CD4-positive, alpha-beta T cell (primary cell): Measurements from ENCODE around the gene IRF3. TPM values are rescaled to one million over a fixed set of nuclear protein-coding genes. Genes with fewer than 3 reads are reported as not detected.

Experiments
- ATAC-seq: fragments of 200-7000 bp; cut with Tn5 transposase; one replicate; pipeline ENCODE4 v1.10.0; 2022; ENCODE audit warnings: mild to moderate bottlenecking; ENCODE audit not compliant: poor library complexity
- CTCF ChIA-PET: fragments of 350-600 bp; sonication (Branson Sonifier 250); formaldehyde crosslinking; loops from one replicate; lab custom pipeline; 2021; ENCODE audit warnings: antibody characterized with exemption, inconsistent platforms; lab: Charles Lee
- POLR2A ChIA-PET: fragments of 350-600 bp; sonication (Branson Sonifier 250); formaldehyde crosslinking; loops from one replicate; lab custom pipeline; 2021; ENCODE audit warnings: antibody characterized with exemption, inconsistent platforms; lab: Charles Lee
- DNase-seq, 14 experiments: peaks; one replicate each; pipeline ENCODE4 v3.0.0-alpha.2; 2013 to 2020; ENCODE audit warnings: mixed read lengths in 2 of 14
- H3K27ac ChIP-seq, 2 donors: one replicate each; pipeline versions ENCODE4 v1.5.1 to v1.7.0; 2013; ENCODE audit warnings: low read length in 2 of 2, low read depth in 1 of 2, mild to moderate bottlenecking in 1 of 2
- H3K27me3 ChIP-seq, 2 experiments: 1 replicate in 1 of 2; 2 replicates in 1 of 2; pipeline versions ENCODE4 v1.6.1 to v1.7.0; 2013; ENCODE audit warnings: low read length in 2 of 2, control low read depth in 1 of 2, mild to moderate bottlenecking in 1 of 2, moderate library complexity in 1 of 2; ENCODE audit not compliant: insufficient read depth in 2 of 2, control insufficient read depth in 1 of 2
- H3K36me3 ChIP-seq: one replicate; pipeline ENCODE4 v1.6.1; 2013; ENCODE audit warnings: low read length, control low read depth; ENCODE audit not compliant: insufficient read depth
- H3K4me1 ChIP-seq: one replicate; pipeline ENCODE4 v1.6.1; 2013; ENCODE audit warnings: low read length, control low read depth; ENCODE audit not compliant: insufficient read depth
- H3K4me3 ChIP-seq: one replicate; pipeline ENCODE4 v1.5.1; 2013; ENCODE audit warnings: mild to moderate bottlenecking, low read length, moderate library complexity
- H3K9me3 ChIP-seq, 2 experiments: 1 replicate in 1 of 2; 2 replicates in 1 of 2; pipeline versions ENCODE4 v1.6.1 to v1.7.0; 2013; ENCODE audit warnings: low read length in 2 of 2, mild to moderate bottlenecking in 2 of 2, control low read depth in 1 of 2, moderate library complexity in 1 of 2; ENCODE audit not compliant: control insufficient read depth in 1 of 2, insufficient read depth in 1 of 2
- H3K27ac Mint-ChIP-seq: one replicate; pipeline ENCODE4 v1.8.0; 2020; ENCODE audit warnings: mixed read lengths
- H3K27me3 Mint-ChIP-seq: one replicate; pipeline ENCODE4 v1.8.0; 2021; ENCODE audit warnings: mixed read lengths
- H3K36me3 Mint-ChIP-seq: one replicate; pipeline ENCODE4 v1.8.0; 2021; ENCODE audit warnings: low read depth, mixed read lengths
- H3K4me1 Mint-ChIP-seq: one replicate; pipeline ENCODE4 v1.8.0; 2021; ENCODE audit warnings: low read depth, mixed read lengths
- H3K4me3 Mint-ChIP-seq: one replicate; pipeline ENCODE4 v1.8.0; 2020; ENCODE audit warnings: mild to moderate bottlenecking, mixed read lengths
- H3K9me3 Mint-ChIP-seq: one replicate; pipeline ENCODE4 v1.8.0; 2020; ENCODE audit warnings: mixed read lengths
- CTCF ChIP-seq: fragments of 200-600 bp; IDR thresholded peaks from one replicate; pipeline ENCODE4 v1.8.0; 2022; ENCODE audit warnings: antibody characterized with exemption, mild to moderate bottlenecking
- intact Hi-C, 2 experiments: fragments of 100-400 bp; cut with DNase I in 1 of 2; cut with micrococcal nuclease in 1 of 2; formaldehyde crosslinking; loops; one replicate each; pipeline versions ENCODE4 v1.15.1 to v1.9.0; 2023 to 2025; cut with DNase I, micrococcal nuclease
- total RNA-seq, 174 experiments: library from RNA in 2 of 174; stranded (reverse) in 2 of 174; gene quantifications; one replicate each; pipeline ENCODE4 v1.2.3 and lab custom pipeline; 2021 to 2026

IRF3 gene
- total RNA-seq, 2 experiments from 2014 or later = 109 to 119 TPM

DNA sequence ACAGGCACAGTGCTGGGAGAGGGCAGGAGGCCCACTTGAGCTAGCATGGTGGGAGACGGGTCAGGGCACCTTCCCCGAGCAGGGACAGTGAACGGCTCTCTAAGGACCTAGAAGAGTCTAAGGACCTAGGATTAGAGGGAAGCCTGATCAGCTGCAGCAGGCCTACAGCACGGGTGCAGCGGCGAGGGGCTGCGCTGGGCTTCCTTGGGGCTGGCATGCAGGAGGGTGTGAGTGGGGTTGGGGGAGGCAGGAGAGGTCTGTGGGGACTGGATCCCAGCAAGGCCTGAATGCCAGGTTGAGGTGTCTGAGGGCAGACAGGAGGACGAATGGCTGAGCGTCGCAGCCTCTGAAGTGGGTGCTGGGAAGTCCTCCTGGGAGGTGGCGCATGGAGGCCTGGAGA, 20.1 kb downstream of the IRF3 start:
- peak overlapping the region; percentile 20 for H3K27ac Mint-ChIP-seq
- ATAC-seq = no peak
- intact Hi-C loops = no loop called here
- Histone ChIP-seq H3K27me3 (no peaks in the 10 kb centered on the region), H3K4me1 (peaks cover 46% of the 10 kb centered on the region), H3K36me3 (peaks cover 51% of the 10 kb centered on the region), H3K27ac (no peak overlapping the region), H3K4me3 (no peak overlapping the region), H3K9me3 (no peaks in the 10 kb centered on the region)
- no peak overlapping the region for H3K4me3 Mint-ChIP-seq
- POLR2A ChIA-PET = interaction anchor here (1.0 kb wide), 1 partner anchor 16 kb away, joined by 5 read pairs; no protein-coding TSS in a partner anchor
- H3K27me3 Mint-ChIP-seq = no peaks in the 10 kb centered on the region
- no peaks in the 10 kb centered on the region for H3K9me3 Mint-ChIP-seq
- no peak for DNase-seq
- H3K36me3 Mint-ChIP-seq = peaks cover 40% of the 10 kb centered on the region
- H3K4me1 Mint-ChIP-seq = peaks cover 42% of the 10 kb centered on the region
- CTCF ChIA-PET = no interaction called here
- TF ChIP-seq CTCF = no peak

DNA sequence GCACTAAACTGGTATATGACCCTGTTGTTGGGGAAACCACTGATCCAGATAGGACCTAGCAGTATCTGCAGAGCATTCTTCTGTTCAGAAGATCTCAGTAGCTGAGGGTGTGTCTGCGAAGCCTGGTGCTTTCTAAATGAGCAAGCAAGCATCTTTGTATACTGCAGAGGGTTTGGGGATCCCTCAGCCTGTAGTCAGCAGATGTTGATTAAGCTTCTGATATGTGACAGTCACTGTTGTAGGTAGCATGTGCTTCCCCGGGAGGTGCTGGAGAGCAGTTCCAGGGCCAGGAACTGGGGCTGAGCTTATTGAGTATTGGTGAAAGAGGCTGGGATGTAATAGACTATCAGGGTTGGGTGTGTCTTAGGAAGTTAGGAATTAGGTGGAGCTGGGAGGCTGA, 22.2 kb downstream of the IRF3 start:
- Mint-ChIP-seq H3K27ac (peak overlapping the region; percentile 97), H3K27me3 (no peaks in the 10 kb centered on the region), H3K36me3 (peaks cover 30% of the 10 kb centered on the region), H3K4me3 (peak overlapping the region; percentile 95), H3K9me3 (no peaks in the 10 kb centered on the region), H3K4me1 (peaks cover 61% of the 10 kb centered on the region)
- Histone ChIP-seq H3K27ac (no peak overlapping the region), H3K36me3 (peaks cover 34% of the 10 kb centered on the region), H3K9me3 (no peaks in the 10 kb centered on the region), H3K4me3 (no peak overlapping the region), H3K4me1 (peaks cover 61% of the 10 kb centered on the region), H3K27me3 (no peaks in the 10 kb centered on the region)
- ATAC-seq (no peak), DNase-seq (no peak)
- intact Hi-C loops = loop anchor here (2.0 to 5.0 kb wide), 3 partner anchors 29 to 384 kb away; partner anchors contain the start of genes AKT1S1 (in 1 of the 2), TBC1D17 (in 1 of the 2), VRK3 (in 1 of the 2) and ZNF473 (in 1 of the 2)
- no peak for TF ChIP-seq CTCF
- POLR2A ChIA-PET = interaction anchor here (2.0 to 5.5 kb wide), 3 partner anchors 17 to 54 kb away, joined by 8 to 125 read pairs (median 21); partner anchors contain the start of genes BCL2L12, IRF3 and PRR12
- CTCF ChIA-PET = interaction anchor here (1.1 kb wide), 1 partner anchor 37 kb away, joined by 3 read pairs; no protein-coding TSS in a partner anchor

GRCh38 chr19:49642492-49643035, 23.1 kb downstream of the IRF3 start:
- H3K27ac ChIP-seq = peak overlapping the region; percentile 83 to 96
- H3K4me3 Mint-ChIP-seq = peak overlapping the region; percentile 95
- H3K27ac Mint-ChIP-seq = peak overlapping the region; percentile 97
- ATAC-seq (no peak), DNase-seq (no peak)
- intact Hi-C loops = loop anchor here (1.0 to 5.0 kb wide), 5 partner anchors 23 to 385 kb away; partner anchors contain the start of genes AKT1S1 (in 1 of the 2), BCL2L12 (in 1 of the 2), IRF3 (in 1 of the 2) and TBC1D17 (in 1 of the 2)
- no peaks in the 10 kb centered on the region for H3K9me3 Mint-ChIP-seq
- H3K4me1 ChIP-seq = peaks cover 70% of the 10 kb centered on the region
- H3K4me3 ChIP-seq = peak overlapping the region; percentile 99
- TF ChIP-seq CTCF = no peak
- peaks cover 30% of the 10 kb centered on the region for H3K36me3 ChIP-seq
- peaks cover 70% of the 10 kb centered on the region for H3K4me1 Mint-ChIP-seq
- H3K27me3 Mint-ChIP-seq = no peaks in the 10 kb centered on the region
- CTCF ChIA-PET = interaction anchor here (1.1 to 1.2 kb wide), 3 partner anchors 30 to 38 kb away, joined by 3 to 6 read pairs (median 3); no protein-coding TSS in a partner anchor
- peaks cover 25% of the 10 kb centered on the region for H3K36me3 Mint-ChIP-seq
- H3K27me3 ChIP-seq = no peaks in the 10 kb centered on the region
- POLR2A ChIA-PET = interaction anchor here (0.6 to 5.5 kb wide), 21 partner anchors 18 to 1023 kb away, joined by 3 to 125 read pairs (median 5); partner anchors contain the start of genes AKT1S1, AP2A1, BCL2L12 and FUZ
- no peaks in the 10 kb centered on the region for H3K9me3 ChIP-seq
